Keratinocyte (primary cell): ENCODE data around the gene C15orf40. TPM values are rescaled to one million over a fixed set of nuclear protein-coding genes. Genes with fewer than 3 reads are reported as not detected.

Experiments used
- DNase-seq: peaks from one replicate; pipeline ENCODE4 v3.0.0-alpha.2; 2011; ENCODE audit warnings: low read depth, missing footprints, low spot score
- FAIRE-seq: peaks from 2 replicates; lab custom pipeline; 2011; peaks lifted over from hg19 to GRCh38; lab: Jason Lieb, UNC
- H2AFZ ChIP-seq: 2 replicates; pipeline ENCODE4 v1.6.0; 2012; ENCODE audit warnings: low read length, control low read depth, inconsistent platforms; ENCODE audit not compliant: control insufficient read depth
- H3K27ac ChIP-seq: 2 replicates; pipeline ENCODE4 v1.5.1; 2011; ENCODE audit warnings: low read length; ENCODE audit not compliant: control insufficient read depth, insufficient read depth
- H3K27me3 ChIP-seq: 3 replicates; pipeline ENCODE4 v1.6.0; 2011; ENCODE audit warnings: low read length; ENCODE audit not compliant: control insufficient read depth, insufficient read depth; ENCODE audit errors: extremely low read depth
- H3K36me3 ChIP-seq, 2 experiments: 2 replicates in 1 of 2; 3 replicates in 1 of 2; pipeline ENCODE4 v1.5.1; 2011; ENCODE audit warnings: low read length in 2 of 2, mild to moderate bottlenecking in 1 of 2; ENCODE audit not compliant: control insufficient read depth in 2 of 2, insufficient read depth in 2 of 2; ENCODE audit errors: extremely low read depth in 1 of 2
- H3K4me1 ChIP-seq: 3 replicates; pipeline ENCODE4 v1.5.1; 2011; ENCODE audit warnings: low read length; ENCODE audit not compliant: control insufficient read depth, insufficient read depth; ENCODE audit errors: extremely low read depth
- H3K4me2 ChIP-seq: 3 replicates; pipeline ENCODE4 v1.6.0; 2011; ENCODE audit warnings: low read depth, low read length; ENCODE audit not compliant: control insufficient read depth, insufficient read depth; ENCODE audit errors: extremely low read depth
- H3K4me3 ChIP-seq, 3 experiments: fragments of 200-600 bp in 1 of 3; sonication (generic) in 1 of 3; 2 replicates in 2 of 3; 3 replicates in 1 of 3; pipeline ENCODE4 v1.5.1; 2011 to 2016; ENCODE audit warnings: low read length in 3 of 3, mild to moderate bottlenecking in 3 of 3, control low read depth in 2 of 3, inconsistent platforms in 1 of 3, low read depth in 1 of 3, mixed read lengths in 1 of 3, mixed run types in 1 of 3, moderate library complexity in 1 of 3; ENCODE audit not compliant: control insufficient read depth in 2 of 3, insufficient read depth in 2 of 3; ENCODE audit errors: extremely low read depth in 1 of 3
- H3K79me2 ChIP-seq: 2 replicates; pipeline ENCODE4 v1.6.0; 2012; ENCODE audit warnings: low read length; ENCODE audit not compliant: control insufficient read depth, insufficient read depth
- H3K9ac ChIP-seq: 3 replicates; pipeline ENCODE4 v1.6.0; 2011; ENCODE audit warnings: low read length; ENCODE audit not compliant: control insufficient read depth, insufficient read depth; ENCODE audit errors: extremely low read depth
- H3K9me1 ChIP-seq: 3 replicates; pipeline ENCODE4 v1.6.0; 2011; ENCODE audit warnings: low read length; ENCODE audit not compliant: control insufficient read depth, insufficient read depth; ENCODE audit errors: extremely low read depth
- H3K9me3 ChIP-seq: 2 replicates; pipeline ENCODE4 v1.5.1; 2012; ENCODE audit warnings: low read depth, low read length; ENCODE audit not compliant: control insufficient read depth
- H4K20me1 ChIP-seq: 3 replicates; pipeline ENCODE4 v1.6.0; 2011; ENCODE audit warnings: low read length; ENCODE audit not compliant: control insufficient read depth, insufficient read depth; ENCODE audit errors: extremely low read depth
- CTCF ChIP-seq, 3 experiments: IDR thresholded peaks in 1 of 3; conservative IDR thresholded peaks in 1 of 3; optimal IDR thresholded peaks in 1 of 3; 2 replicates in 2 of 3; 3 replicates in 1 of 3; pipeline versions ENCODE3 to v1.5.1; 2011; ENCODE audit warnings: low read length in 3 of 3, mild to moderate bottlenecking in 3 of 3, moderate library complexity in 2 of 3, control low read depth in 1 of 3, inconsistent platforms in 1 of 3; ENCODE audit not compliant: insufficient read depth in 2 of 3; ENCODE audit errors: extremely low read depth in 1 of 3
- EZH2 ChIP-seq: IDR thresholded peaks from one replicate; pipeline ENCODE4 v1.6.1; 2012; ENCODE audit warnings: inconsistent platforms, mild to moderate bottlenecking, low read length, moderate library complexity
- dilution Hi-C: fragments of 300-500 bp; cut with MboI; formaldehyde crosslinking; loops from one replicate; pipeline ENCODE4 v1.7.0; 2020; ENCODE audit warnings: low sequenced_read_pairs; ENCODE audit not compliant: extremely low pct_ligation_motif_present
- polyA plus RNA-seq, 5 experiments: library from polyadenylated mRNA; depleted of rRNA in 3 of 5; stranded (reverse) in 3 of 5; stranded (forward) in 1 of 5; unstranded in 1 of 5; fragments of >200 nt; gene quantifications; 1 replicate in 1 of 5; 2 replicates in 3 of 5; 3 replicates in 1 of 5; pipeline versions ENCODE4 v1.2.1 to v1.2.3, GENCODE V29; 2011 to 2012; ENCODE audit warnings: missing spikeins in 2 of 5, low read depth in 1 of 5, low replicate concordance in 1 of 5

C15orf40 gene
- polyA plus RNA-seq, 1 donor (not counting 4 experiments of a cell fraction or from before 2014, with no cell fraction given): 26.6 TPM

GRCh38 chr15:82952158-82953081 is 59.0 kb downstream of the C15orf40 start, which contains the start of gene HOMER2:
Gene HOMER2 (minus strand): TSS chr15:82952720. CDS start chr15:82952535, 185 bp downstream.
- peaks cover 9% of the 10 kb centered on the region for H3K27me3 ChIP-seq
- no peaks in the 10 kb centered on the region for H3K9me1 ChIP-seq
- no peaks in the 10 kb centered on the region for H3K36me3 ChIP-seq
- H3K4me1 ChIP-seq: peaks cover 4% of the 10 kb centered on the region
- DNase-seq: no peak
- H3K4me3 ChIP-seq: peak within 1 kb of the TSS; percentile 58 to 73 (median 67)
- H3K79me2 ChIP-seq: no peaks in the 10 kb centered on the region
- H3K27ac ChIP-seq: no peak within 1 kb of the TSS
- peak within 1 kb of the TSS; percentile 52 for H3K9ac ChIP-seq
- peak within 1 kb of the TSS; percentile 56 for H2AFZ ChIP-seq
- H3K9me3 ChIP-seq: no peaks in the 10 kb centered on the region
- dilution Hi-C loops: no loop called here
- peak within 1 kb of the TSS; percentile 70 for H3K4me2 ChIP-seq
- FAIRE-seq: no peak
- TF ChIP-seq EZH2: no peak
- TF ChIP-seq CTCF (optimal IDR thresholded peaks at IDR 0.05 in 1 of 3, IDR thresholded peaks at IDR 0.05 in 1 of 3, conservative IDR thresholded peaks at IDR 0.05 in 1 of 3; ENCODE audit: extremely low read depth in 1 of 3, insufficient read depth in 2 of 3, low read length in 3 of 3): no peak
- H4K20me1 ChIP-seq: no peaks in the 10 kb centered on the region

- no peak overlapping the region for H3K27ac ChIP-seq
- H4K20me1 ChIP-seq: no peaks in the 10 kb centered on the region
- FAIRE-seq: no peak
- H3K9ac ChIP-seq: peak overlapping the region; percentile 52
- H3K36me3 ChIP-seq: no peaks in the 10 kb centered on the region
- no peaks in the 10 kb centered on the region for H3K9me3 ChIP-seq
- H3K27me3 ChIP-seq: peaks cover 9% of the 10 kb centered on the region
- peak overlapping the region; percentile 70 for H3K4me2 ChIP-seq
- H3K4me1 ChIP-seq: peaks cover 4% of the 10 kb centered on the region
- peak overlapping the region; percentile 58 to 73 (median 67) for H3K4me3 ChIP-seq
- TF ChIP-seq EZH2 (peak; percentile 39), CTCF (optimal IDR thresholded peaks at IDR 0.05 in 1 of 3, IDR thresholded peaks at IDR 0.05 in 1 of 3, conservative IDR thresholded peaks at IDR 0.05 in 1 of 3; ENCODE audit: extremely low read depth in 1 of 3, insufficient read depth in 2 of 3, low read length in 3 of 3) (no peak)
- no peak for DNase-seq
- H3K9me1 ChIP-seq: no peaks in the 10 kb centered on the region
- peak overlapping the region; percentile 56 for H2AFZ ChIP-seq
- H3K79me2 ChIP-seq: no peaks in the 10 kb centered on the region
- dilution Hi-C loops: no loop called here
Measured at GRCh38 chr15:82951472-82952157, 59.8 kb downstream of the C15orf40 start.
